Measurements from ENCODE around the gene SUPT6H. TPM values are rescaled to one million over a fixed set of nuclear protein-coding genes. Genes with fewer than 3 reads are reported as not detected.

SUPT6H gene
- total and polyA plus RNA-seq, 2 of the 4 experiments (the other 2 are of a cell fraction), result 41.4 to 44.8 TPM

DNA sequence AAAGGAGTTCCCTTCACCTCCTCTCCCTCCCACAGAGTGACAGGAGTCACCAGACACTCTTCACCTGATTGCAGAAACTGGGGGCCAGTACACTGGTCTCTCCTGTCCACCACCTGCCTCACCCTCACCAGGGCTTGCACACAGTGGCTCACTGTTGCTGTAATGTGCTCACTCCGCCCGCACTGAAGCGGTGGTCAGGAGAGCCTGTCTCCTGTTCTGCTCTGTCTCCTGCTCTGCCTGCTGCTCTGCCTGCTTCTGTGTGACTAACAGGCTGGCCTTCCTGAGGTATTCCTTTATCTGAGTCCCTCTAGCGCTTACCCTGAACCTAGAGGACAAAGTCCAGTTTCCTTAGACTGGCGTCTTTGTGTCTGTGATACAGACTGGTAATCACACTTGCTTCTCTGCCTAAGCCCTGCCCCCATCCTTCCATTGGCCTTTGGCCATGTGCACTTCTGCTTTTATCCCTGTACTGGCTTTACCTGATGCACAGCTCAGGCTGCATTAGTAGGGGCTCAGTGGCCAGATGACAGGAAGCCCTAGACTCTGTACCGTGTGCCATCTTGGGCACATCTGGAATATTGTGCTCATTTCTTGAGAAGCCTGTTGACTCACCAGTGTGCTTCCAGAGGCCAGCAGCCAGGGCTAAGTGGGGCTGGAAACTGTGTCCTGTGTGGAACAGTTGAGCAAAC lies 36.4 kb downstream of the SUPT6H start:
- Histone ChIP-seq H3K4me1 (ENCODE audit: control insufficient read depth, insufficient read depth, low read length) (no peaks in the 10 kb centered on the region), H3K56ac (ENCODE audit: extremely low read depth, insufficient read depth, low read length) (no peak overlapping the region), H3K4me3 (ENCODE audit: insufficient read depth, low read depth, low read length) (no peak overlapping the region), H4K20me1 (ENCODE audit: insufficient read depth, low read length) (peaks cover 3% of the 10 kb centered on the region), H3K9me1 (ENCODE audit: insufficient read depth, low read length) (0 out of 2 replicates have a peak, but pooled peaks cover 7% of the 10 kb centered on the region), H3K4ac (ENCODE audit: low read depth, low read length) (no peak overlapping the region), H3K27ac (ENCODE audit: insufficient read depth, low read length) (no peak overlapping the region), H2BK20ac (ENCODE audit: low read depth, low read length) (no peak overlapping the region), H3K4me2 (ENCODE audit: low read depth, low read length) (no peak overlapping the region), H3K18ac (ENCODE audit: low read depth, low read length) (no peak overlapping the region), H3K14ac (replicated peaks; ENCODE audit: low read depth, low read length) (no peak overlapping the region), H3K36me3 (ENCODE audit: control insufficient read depth, insufficient read depth, low read length) (peaks cover 91% of the 10 kb centered on the region), H2AK5ac (ENCODE audit: low read depth, low read length) (no peak overlapping the region), H3K27me3 (ENCODE audit: control insufficient read depth, insufficient read depth, low read length) (no peaks in the 10 kb centered on the region), H4K91ac (ENCODE audit: insufficient read depth, low read depth, low read length) (no peak overlapping the region), H3K23ac (ENCODE audit: low read depth, low read length) (no peak overlapping the region), H2BK5ac (ENCODE audit: low read depth, low read length, poor library complexity, severe bottlenecking) (no peak overlapping the region), H2BK120ac (ENCODE audit: low read depth, low read length) (no peak overlapping the region), H4K5ac (ENCODE audit: low read depth, low read length) (no peak overlapping the region), H3K9ac (ENCODE audit: low read depth, low read length) (no peak overlapping the region), H4K8ac (ENCODE audit: low read depth in 2 of 2, low read length in 2 of 2) (no peak overlapping the region), H2AFZ (replicated peaks; ENCODE audit: low read length, poor library complexity) (no peak overlapping the region), H2AK9ac (replicated peaks; ENCODE audit: low read depth, low read length, poor library complexity) (no peak overlapping the region), H2BK15ac (ENCODE audit: low read depth, low read length) (no peak overlapping the region), H3K79me1 (ENCODE audit: low read depth in 1 of 2, low read length in 2 of 2) (peaks cover 3 to 10% of the 10 kb centered on the region in 2 experiments; a peak in 2 of 4 replicates), H3K9me3 (ENCODE audit: control insufficient read depth, insufficient read depth, low read length) (no peaks in the 10 kb centered on the region)
- TF ChIP-seq NFE2L2 (IDR thresholded peaks at IDR 0.05; ENCODE audit: low read depth, low read length) (no peak), RCOR1 (IDR thresholded peaks at IDR 0.05; ENCODE audit: insufficient replicate concordance, low read length) (no peak), MXI1 (IDR thresholded peaks at IDR 0.05; ENCODE audit: borderline replicate concordance, low read depth, low read length) (no peak), RAD21 (IDR thresholded peaks at IDR 0.05; ENCODE audit: low read length) (no peak), CEBPB (IDR thresholded peaks at IDR 0.05; ENCODE audit: low read depth, low read length) (no peak), BHLHE40 (IDR thresholded peaks at IDR 0.05; ENCODE audit: low read depth, low read length) (no peak), POLR2A (IDR thresholded peaks at IDR 0.05; ENCODE audit: low read depth, low read length) (no peak), CHD1 (IDR thresholded peaks at IDR 0.05; ENCODE audit: low read depth, low read length) (no peak), MAFK (IDR thresholded peaks at IDR 0.05; ENCODE audit: low read depth, low read length) (no peak), SMC3 (IDR thresholded peaks at IDR 0.05; ENCODE audit: low read depth, low read length) (no peak), MAZ (IDR thresholded peaks at IDR 0.05; ENCODE audit: borderline replicate concordance, low read depth, low read length) (no peak), RFX5 (IDR thresholded peaks at IDR 0.05; ENCODE audit: low read depth, low read length) (no peak)
- TF ChIP-seq, protein P1, sequence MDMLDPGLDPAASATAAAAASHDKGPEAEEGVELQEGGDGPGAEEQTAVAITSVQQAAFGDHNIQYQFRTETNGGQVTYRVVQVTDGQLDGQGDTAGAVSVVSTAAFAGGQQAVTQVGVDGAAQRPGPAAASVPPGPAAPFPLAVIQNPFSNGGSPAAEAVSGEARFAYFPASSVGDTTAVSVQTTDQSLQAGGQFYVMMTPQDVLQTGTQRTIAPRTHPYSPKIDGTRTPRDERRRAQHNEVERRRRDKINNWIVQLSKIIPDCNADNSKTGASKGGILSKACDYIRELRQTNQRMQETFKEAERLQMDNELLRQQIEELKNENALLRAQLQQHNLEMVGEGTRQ (IDR thresholded peaks at IDR 0.05; ENCODE audit: low read depth, low read length), result no peak
- TF ChIP-seq, protein P2, sequence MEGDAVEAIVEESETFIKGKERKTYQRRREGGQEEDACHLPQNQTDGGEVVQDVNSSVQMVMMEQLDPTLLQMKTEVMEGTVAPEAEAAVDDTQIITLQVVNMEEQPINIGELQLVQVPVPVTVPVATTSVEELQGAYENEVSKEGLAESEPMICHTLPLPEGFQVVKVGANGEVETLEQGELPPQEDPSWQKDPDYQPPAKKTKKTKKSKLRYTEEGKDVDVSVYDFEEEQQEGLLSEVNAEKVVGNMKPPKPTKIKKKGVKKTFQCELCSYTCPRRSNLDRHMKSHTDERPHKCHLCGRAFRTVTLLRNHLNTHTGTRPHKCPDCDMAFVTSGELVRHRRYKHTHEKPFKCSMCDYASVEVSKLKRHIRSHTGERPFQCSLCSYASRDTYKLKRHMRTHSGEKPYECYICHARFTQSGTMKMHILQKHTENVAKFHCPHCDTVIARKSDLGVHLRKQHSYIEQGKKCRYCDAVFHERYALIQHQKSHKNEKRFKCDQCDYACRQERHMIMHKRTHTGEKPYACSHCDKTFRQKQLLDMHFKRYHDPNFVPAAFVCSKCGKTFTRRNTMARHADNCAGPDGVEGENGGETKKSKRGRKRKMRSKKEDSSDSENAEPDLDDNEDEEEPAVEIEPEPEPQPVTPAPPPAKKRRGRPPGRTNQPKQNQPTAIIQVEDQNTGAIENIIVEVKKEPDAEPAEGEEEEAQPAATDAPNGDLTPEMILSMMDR (conservative IDR thresholded peaks at IDR 0.05; ENCODE audit: low read depth, low read length), result no peak
- TF ChIP-seq, protein P3, sequence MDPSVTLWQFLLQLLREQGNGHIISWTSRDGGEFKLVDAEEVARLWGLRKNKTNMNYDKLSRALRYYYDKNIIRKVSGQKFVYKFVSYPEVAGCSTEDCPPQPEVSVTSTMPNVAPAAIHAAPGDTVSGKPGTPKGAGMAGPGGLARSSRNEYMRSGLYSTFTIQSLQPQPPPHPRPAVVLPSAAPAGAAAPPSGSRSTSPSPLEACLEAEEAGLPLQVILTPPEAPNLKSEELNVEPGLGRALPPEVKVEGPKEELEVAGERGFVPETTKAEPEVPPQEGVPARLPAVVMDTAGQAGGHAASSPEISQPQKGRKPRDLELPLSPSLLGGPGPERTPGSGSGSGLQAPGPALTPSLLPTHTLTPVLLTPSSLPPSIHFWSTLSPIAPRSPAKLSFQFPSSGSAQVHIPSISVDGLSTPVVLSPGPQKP (IDR thresholded peaks at IDR 0.05; ENCODE audit: borderline replicate concordance, low read depth, low read length), result no peak
- ChIA-PET CTCF (no interaction called here), POLR2A (ENCODE audit: unreplicated experiment) (no interaction called here)
- no peak for ATAC-seq (ENCODE audit: low read depth)
- no TSS peak for BruUV-seq (replicated peaks)
- in situ Hi-C loops (cut with MboI; ENCODE audit: low sequenced_read_pairs) (no loop called here), intact Hi-C loops (cut with micrococcal nuclease) (no loop called here), dilution Hi-C loops (cut with HindIII; ENCODE audit: low sequenced_read_pairs, unreplicated experiment) (no loop called here)
- WGBS, 2 experiments (ENCODE audit: extremely low coverage in 2 of 2, insufficient read length in 1 of 2), result 100% methylated on average over 4 of the region's 6 CpGs; no CpG with 5 or more reads in 1 of the 2 experiments
- DNase-seq, result no peak

All from IMR-90 (cell line).